DMS 273 treated with DMSO at 0.1 percent for 48 hours (cell line): ENCODE data around the gene B3GALT5.

Experiments used
- DNase-seq: peaks from one replicate; lab custom pipeline; 2025; lab: John Stamatoyannopoulos, UW

Gene B3GALT5

GRCh38 chr21:39604951-39605350 is 7.8 kb upstream of the B3GALT5 start:
- DNase-seq = no peak

- DNase-seq = no peak
Measured at GRCh38 chr21:39610703-39611102, 2.0 kb upstream of the B3GALT5 start.

- no peak for DNase-seq
Measured at GRCh38 chr21:39611551-39612190, 1.1 kb upstream of the B3GALT5 start.

GRCh38 chr21:39613041-39613934 is 548 bp downstream of the B3GALT5 start:
- no peak for DNase-seq

GRCh38 chr21:39616211-39616772 is 3.6 kb downstream of the B3GALT5 start:
- no peak for DNase-seq

GRCh38 chr21:39620856-39621255 is 8.1 kb downstream of the B3GALT5 start:
- DNase-seq = no peak

- no peak for DNase-seq
Measured at GRCh38 chr21:39625211-39625895, 12.6 kb downstream of the B3GALT5 start.

- no peak for DNase-seq
Measured at GRCh38 chr21:39628385-39628784, 15.6 kb downstream of the B3GALT5 start.

GRCh38 chr21:39630191-39630591 is 17.5 kb downstream of the B3GALT5 start:
- DNase-seq = no peak

- DNase-seq = no peak
Measured at GRCh38 chr21:39630827-39631226, 18.1 kb downstream of the B3GALT5 start.

- DNase-seq = no peak
Measured at GRCh38 chr21:39631842-39632562, 19.3 kb downstream of the B3GALT5 start.

- no peak for DNase-seq
Measured at GRCh38 chr21:39632796-39633442, 20.2 kb downstream of the B3GALT5 start.

- DNase-seq = no peak
Measured at GRCh38 chr21:39633770-39634181, 21.0 kb downstream of the B3GALT5 start.

GRCh38 chr21:39634507-39634906 is 21.8 kb downstream of the B3GALT5 start:
- DNase-seq = no peak

- DNase-seq = no peak
Measured at GRCh38 chr21:39637197-39637970, 24.6 kb downstream of the B3GALT5 start.

GRCh38 chr21:39637971-39638240 is 25.2 kb downstream of the B3GALT5 start:
- no peak for DNase-seq

GRCh38 chr21:39638281-39638680 is 25.5 kb downstream of the B3GALT5 start:
- no peak for DNase-seq

GRCh38 chr21:39640754-39641153 is 28.0 kb downstream of the B3GALT5 start:
- no peak for DNase-seq

GRCh38 chr21:39641827-39642450 is 29.2 kb downstream of the B3GALT5 start:
- no peak for DNase-seq

- DNase-seq = no peak
Measured at GRCh38 chr21:39644062-39644560, 31.4 kb downstream of the B3GALT5 start.
